DOHH2 (cell line): ENCODE data around the gene FBRSL1.

Experiments used
- EZH2phosphoT487 ChIP-seq: fragments of 200-600 bp; sonication (generic); IDR thresholded peaks from 2 replicates; pipeline ENCODE4 v1.6.1; 2017; ENCODE audit warnings: borderline replicate concordance, mild to moderate bottlenecking, antibody characterized with exemption, low read length, moderate library complexity, mixed read lengths
- TF ChIP-seq, protein P1 (sequence below): fragments of 200-600 bp; sonication (generic); IDR thresholded peaks from one replicate; pipeline ENCODE4 v1.5.1; 2014; ENCODE audit warnings: antibody characterized with exemption, mild to moderate bottlenecking, low read depth, low read length; ENCODE audit not compliant: poor library complexity, severe bottlenecking

- TF ChIP-seq, protein P1, sequence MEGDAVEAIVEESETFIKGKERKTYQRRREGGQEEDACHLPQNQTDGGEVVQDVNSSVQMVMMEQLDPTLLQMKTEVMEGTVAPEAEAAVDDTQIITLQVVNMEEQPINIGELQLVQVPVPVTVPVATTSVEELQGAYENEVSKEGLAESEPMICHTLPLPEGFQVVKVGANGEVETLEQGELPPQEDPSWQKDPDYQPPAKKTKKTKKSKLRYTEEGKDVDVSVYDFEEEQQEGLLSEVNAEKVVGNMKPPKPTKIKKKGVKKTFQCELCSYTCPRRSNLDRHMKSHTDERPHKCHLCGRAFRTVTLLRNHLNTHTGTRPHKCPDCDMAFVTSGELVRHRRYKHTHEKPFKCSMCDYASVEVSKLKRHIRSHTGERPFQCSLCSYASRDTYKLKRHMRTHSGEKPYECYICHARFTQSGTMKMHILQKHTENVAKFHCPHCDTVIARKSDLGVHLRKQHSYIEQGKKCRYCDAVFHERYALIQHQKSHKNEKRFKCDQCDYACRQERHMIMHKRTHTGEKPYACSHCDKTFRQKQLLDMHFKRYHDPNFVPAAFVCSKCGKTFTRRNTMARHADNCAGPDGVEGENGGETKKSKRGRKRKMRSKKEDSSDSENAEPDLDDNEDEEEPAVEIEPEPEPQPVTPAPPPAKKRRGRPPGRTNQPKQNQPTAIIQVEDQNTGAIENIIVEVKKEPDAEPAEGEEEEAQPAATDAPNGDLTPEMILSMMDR = no peak
- no peak for TF ChIP-seq EZH2phosphoT487
Measured at GRCh38 chr12:132462788-132463187, 27.2 kb upstream of the FBRSL1 start.
